Keratinocyte (primary cell): ENCODE data around the gene SKAP1. TPM values are rescaled to one million over a fixed set of nuclear protein-coding genes. Genes with fewer than 3 reads are reported as not detected.

ENCODE experiments used
- DNase-seq: peaks from one replicate; pipeline ENCODE4 v3.0.0-alpha.2; 2011; ENCODE audit warnings: low read depth, missing footprints, low spot score
- FAIRE-seq: peaks from 2 replicates; lab custom pipeline; 2011; peaks lifted over from hg19 to GRCh38; lab: Jason Lieb, UNC
- H2AFZ ChIP-seq: 2 replicates; pipeline ENCODE4 v1.6.0; 2012; ENCODE audit warnings: low read length, control low read depth, inconsistent platforms; ENCODE audit not compliant: control insufficient read depth
- H3K27ac ChIP-seq: 2 replicates; pipeline ENCODE4 v1.5.1; 2011; ENCODE audit warnings: low read length; ENCODE audit not compliant: control insufficient read depth, insufficient read depth
- H3K27me3 ChIP-seq: 3 replicates; pipeline ENCODE4 v1.6.0; 2011; ENCODE audit warnings: low read length; ENCODE audit not compliant: control insufficient read depth, insufficient read depth; ENCODE audit errors: extremely low read depth
- H3K36me3 ChIP-seq, 2 experiments: 2 replicates in 1 of 2; 3 replicates in 1 of 2; pipeline ENCODE4 v1.5.1; 2011; ENCODE audit warnings: low read length in 2 of 2, mild to moderate bottlenecking in 1 of 2; ENCODE audit not compliant: control insufficient read depth in 2 of 2, insufficient read depth in 2 of 2; ENCODE audit errors: extremely low read depth in 1 of 2
- H3K4me1 ChIP-seq: 3 replicates; pipeline ENCODE4 v1.5.1; 2011; ENCODE audit warnings: low read length; ENCODE audit not compliant: control insufficient read depth, insufficient read depth; ENCODE audit errors: extremely low read depth
- H3K4me2 ChIP-seq: 3 replicates; pipeline ENCODE4 v1.6.0; 2011; ENCODE audit warnings: low read depth, low read length; ENCODE audit not compliant: control insufficient read depth, insufficient read depth; ENCODE audit errors: extremely low read depth
- H3K4me3 ChIP-seq, 3 experiments: fragments of 200-600 bp in 1 of 3; sonication (generic) in 1 of 3; 2 replicates in 2 of 3; 3 replicates in 1 of 3; pipeline ENCODE4 v1.5.1; 2011 to 2016; ENCODE audit warnings: low read length in 3 of 3, mild to moderate bottlenecking in 3 of 3, control low read depth in 2 of 3, inconsistent platforms in 1 of 3, low read depth in 1 of 3, mixed read lengths in 1 of 3, mixed run types in 1 of 3, moderate library complexity in 1 of 3; ENCODE audit not compliant: control insufficient read depth in 2 of 3, insufficient read depth in 2 of 3; ENCODE audit errors: extremely low read depth in 1 of 3
- H3K79me2 ChIP-seq: 2 replicates; pipeline ENCODE4 v1.6.0; 2012; ENCODE audit warnings: low read length; ENCODE audit not compliant: control insufficient read depth, insufficient read depth
- H3K9ac ChIP-seq: 3 replicates; pipeline ENCODE4 v1.6.0; 2011; ENCODE audit warnings: low read length; ENCODE audit not compliant: control insufficient read depth, insufficient read depth; ENCODE audit errors: extremely low read depth
- H3K9me1 ChIP-seq: 3 replicates; pipeline ENCODE4 v1.6.0; 2011; ENCODE audit warnings: low read length; ENCODE audit not compliant: control insufficient read depth, insufficient read depth; ENCODE audit errors: extremely low read depth
- H3K9me3 ChIP-seq: 2 replicates; pipeline ENCODE4 v1.5.1; 2012; ENCODE audit warnings: low read depth, low read length; ENCODE audit not compliant: control insufficient read depth
- H4K20me1 ChIP-seq: 3 replicates; pipeline ENCODE4 v1.6.0; 2011; ENCODE audit warnings: low read length; ENCODE audit not compliant: control insufficient read depth, insufficient read depth; ENCODE audit errors: extremely low read depth
- CTCF ChIP-seq, 3 experiments: IDR thresholded peaks in 1 of 3; conservative IDR thresholded peaks in 1 of 3; optimal IDR thresholded peaks in 1 of 3; 2 replicates in 2 of 3; 3 replicates in 1 of 3; pipeline versions ENCODE3 to v1.5.1; 2011; ENCODE audit warnings: low read length in 3 of 3, mild to moderate bottlenecking in 3 of 3, moderate library complexity in 2 of 3, control low read depth in 1 of 3, inconsistent platforms in 1 of 3; ENCODE audit not compliant: insufficient read depth in 2 of 3; ENCODE audit errors: extremely low read depth in 1 of 3
- EZH2 ChIP-seq: IDR thresholded peaks from one replicate; pipeline ENCODE4 v1.6.1; 2012; ENCODE audit warnings: inconsistent platforms, mild to moderate bottlenecking, low read length, moderate library complexity
- dilution Hi-C: fragments of 300-500 bp; cut with MboI; formaldehyde crosslinking; loops from one replicate; pipeline ENCODE4 v1.7.0; 2020; ENCODE audit warnings: low sequenced_read_pairs; ENCODE audit not compliant: extremely low pct_ligation_motif_present
- polyA plus RNA-seq, 5 experiments: library from polyadenylated mRNA; depleted of rRNA in 3 of 5; stranded (reverse) in 3 of 5; stranded (forward) in 1 of 5; unstranded in 1 of 5; fragments of >200 nt; gene quantifications; 1 replicate in 1 of 5; 2 replicates in 3 of 5; 3 replicates in 1 of 5; pipeline versions ENCODE4 v1.2.1 to v1.2.3, GENCODE V29; 2011 to 2012; ENCODE audit warnings: missing spikeins in 2 of 5, low read depth in 1 of 5, low replicate concordance in 1 of 5

SKAP1 gene
- polyA plus RNA-seq, 1 donor (not counting 4 experiments of a cell fraction or from before 2014, with no cell fraction given) = not detected

- Histone ChIP-seq H3K9me3 (no peaks in the 10 kb centered on the region), H3K4me3 (no peak overlapping the region), H3K9ac (no peak overlapping the region), H3K27ac (no peak overlapping the region), H3K36me3 (no peaks in the 10 kb centered on the region), H3K27me3 (peaks cover 16% of the 10 kb centered on the region), H4K20me1 (no peaks in the 10 kb centered on the region), H3K79me2 (no peaks in the 10 kb centered on the region), H3K9me1 (no peaks in the 10 kb centered on the region), H2AFZ (no peak overlapping the region), H3K4me2 (no peak overlapping the region), H3K4me1 (no peaks in the 10 kb centered on the region)
- TF ChIP-seq EZH2 = no peak
- dilution Hi-C loops = no loop called here
- FAIRE-seq (no peak), DNase-seq (no peak)
Measured at GRCh38 chr17:48211011-48211410, 219.0 kb downstream of the SKAP1 start.

- Histone ChIP-seq H3K79me2 (no peaks in the 10 kb centered on the region), H3K9me3 (no peaks in the 10 kb centered on the region), H3K4me1 (no peaks in the 10 kb centered on the region), H3K9me1 (no peaks in the 10 kb centered on the region), H2AFZ (no peak overlapping the region), H4K20me1 (no peaks in the 10 kb centered on the region), H3K4me2 (no peak overlapping the region), H3K27me3 (peaks cover 16% of the 10 kb centered on the region), H3K4me3 (no peak overlapping the region), H3K27ac (no peak overlapping the region), H3K9ac (no peak overlapping the region), H3K36me3 (no peaks in the 10 kb centered on the region)
- DNase-seq (no peak), FAIRE-seq (no peak)
- dilution Hi-C loops = no loop called here
- no peak for TF ChIP-seq CTCF (optimal IDR thresholded peaks at IDR 0.05 in 1 of 3, IDR thresholded peaks at IDR 0.05 in 1 of 3, conservative IDR thresholded peaks at IDR 0.05 in 1 of 3; ENCODE audit: extremely low read depth in 1 of 3, insufficient read depth in 2 of 3, low read length in 3 of 3)
- TF ChIP-seq EZH2 = no peak
Measured at GRCh38 chr17:48209973-48210372, 220.0 kb downstream of the SKAP1 start.
